GM21619 (cell line): ENCODE data around the gene DOK4.
"Not testable (repeated sequence)": the region's sequence is repeated elsewhere in the genome, so short reads cannot be mapped to it uniquely, and the experiment has no call there.

Experiments
- ATAC-seq: cut with Tn5 transposase; IDR thresholded peaks from one replicate; pipeline ENCODE4 v1.9.1; 2021; ENCODE audit not compliant: unreplicated experiment

The DOK4 gene

GRCh38 chr16:57502048-57502775, 15.9 kb upstream of the DOK4 start:
- no peak for ATAC-seq

DNA sequence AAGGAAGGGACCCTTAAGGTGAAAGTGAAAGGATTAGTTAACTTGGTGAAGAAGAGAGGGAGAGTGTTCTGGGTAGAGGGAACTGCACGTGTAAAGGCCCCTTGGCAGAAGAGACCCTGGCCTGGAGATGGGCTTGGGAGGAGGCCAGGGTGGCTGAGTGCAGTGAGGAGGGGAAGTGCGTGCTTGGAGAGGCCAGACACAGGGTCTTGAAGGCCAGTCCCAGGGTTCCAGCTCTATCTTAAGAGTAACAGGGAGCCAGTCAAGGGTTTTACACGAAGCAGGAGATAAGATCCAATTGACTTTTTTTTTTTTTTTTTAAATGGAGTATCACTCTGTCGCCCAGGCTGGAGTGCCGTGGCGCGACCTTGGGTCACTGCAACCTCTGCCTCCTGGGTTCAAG, 15.2 kb upstream of the DOK4 start:
- no peak for ATAC-seq

GRCh38 chr16:57500578-57501111, 14.4 kb upstream of the DOK4 start:
- no peak for ATAC-seq

DNA sequence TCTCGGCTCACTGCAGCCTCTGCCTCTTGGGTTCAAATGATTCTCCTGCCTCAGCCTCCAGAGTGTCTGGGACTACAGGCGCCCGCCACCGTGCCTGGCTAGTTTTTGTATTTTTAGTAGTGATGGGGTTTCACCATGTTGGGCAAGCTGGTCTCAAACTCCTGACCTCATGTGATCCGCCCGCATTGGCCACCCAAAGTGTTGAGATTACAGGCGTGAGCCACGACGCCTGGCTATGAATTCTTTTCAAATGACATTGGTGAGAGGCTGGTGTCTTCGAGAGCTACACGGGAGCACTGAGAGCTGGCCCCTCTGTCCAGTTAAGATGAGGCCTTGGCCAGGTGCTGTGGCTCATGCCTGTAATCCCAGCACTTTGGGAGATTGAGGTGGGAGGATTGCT, 13.6 kb upstream of the DOK4 start:
- not testable (repeated sequence) for ATAC-seq

DNA sequence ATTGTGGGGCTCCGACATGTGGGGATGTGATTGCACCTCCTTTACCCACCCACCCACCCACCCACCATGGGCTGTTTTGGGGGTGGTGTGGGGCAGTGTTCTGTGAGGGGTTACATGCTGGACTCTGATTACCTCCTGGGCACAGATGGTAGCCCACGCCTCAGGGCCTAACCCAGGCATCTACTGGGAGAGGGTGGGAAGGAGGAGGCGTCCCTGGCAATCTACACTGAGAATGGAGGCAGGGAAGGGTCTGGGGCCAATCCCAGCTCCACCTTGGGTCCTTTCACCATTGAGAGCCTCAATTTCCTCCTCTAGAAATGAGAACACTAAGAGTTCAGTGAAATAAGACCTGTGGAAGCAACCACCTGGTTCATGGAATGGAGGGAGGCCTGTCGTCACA, 11.7 kb upstream of the DOK4 start:
- no peak for ATAC-seq

GRCh38 chr16:57497121-57497520, 10.8 kb upstream of the DOK4 start:
- ATAC-seq: no peak

- ATAC-seq: no peak
Observed at GRCh38 chr16:57493767-57494166, 7.5 kb upstream of the DOK4 start.

GRCh38 chr16:57489229-57489628, 2.9 kb upstream of the DOK4 start:
- ATAC-seq: no peak

DNA sequence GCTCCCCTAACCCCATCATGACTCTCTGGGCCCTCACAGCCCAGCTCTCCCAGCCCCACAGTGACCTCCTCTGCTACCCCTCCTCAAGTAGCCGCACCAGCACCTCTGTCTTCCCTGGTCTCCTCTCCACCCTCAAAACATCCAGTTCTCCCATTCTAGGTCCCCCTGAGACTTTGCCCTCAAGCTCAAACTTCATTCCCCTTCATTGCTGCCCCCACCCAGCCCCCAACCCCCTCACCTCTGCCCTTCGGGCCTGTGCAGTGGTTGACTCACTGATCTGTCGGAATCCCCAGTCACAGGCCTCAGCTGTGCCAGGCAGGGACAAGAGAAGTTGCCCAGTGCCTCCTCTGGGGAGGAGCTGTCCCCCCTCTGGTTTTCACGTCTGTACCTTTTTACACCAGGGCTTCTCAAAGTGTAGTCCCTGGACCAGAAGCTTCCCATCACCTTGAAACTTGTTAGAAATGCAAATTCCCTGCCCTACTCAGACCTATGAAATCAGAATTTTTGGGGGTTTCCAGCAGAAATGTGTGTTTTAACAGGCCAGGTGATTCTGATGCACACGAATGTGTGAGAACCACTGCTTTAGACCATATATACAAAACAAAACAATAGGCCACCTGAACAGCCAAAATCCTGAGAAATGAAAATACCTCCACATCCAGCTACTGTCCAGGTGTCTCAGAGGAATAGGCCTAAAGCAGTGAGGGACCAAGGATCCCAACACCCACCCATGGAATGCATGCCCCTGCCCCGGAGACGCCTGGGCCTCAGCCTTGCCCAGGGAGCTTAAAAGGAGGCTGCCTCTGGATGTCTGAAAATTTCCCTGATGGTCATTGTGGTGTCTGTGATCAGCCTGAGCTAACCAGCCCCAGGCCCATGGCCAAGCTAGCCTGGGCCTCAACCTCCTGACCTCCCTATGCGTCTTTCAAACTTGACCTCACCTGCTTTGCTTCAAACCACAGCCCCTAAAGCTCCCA, 853 bp upstream of the DOK4 start:
- no peak for ATAC-seq

- no peak for ATAC-seq
Observed at GRCh38 chr16:57485091-57485915, 990 bp downstream of the DOK4 start.

- no peak for ATAC-seq
Observed at GRCh38 chr16:57484515-57485005, 1.7 kb downstream of the DOK4 start.

DNA sequence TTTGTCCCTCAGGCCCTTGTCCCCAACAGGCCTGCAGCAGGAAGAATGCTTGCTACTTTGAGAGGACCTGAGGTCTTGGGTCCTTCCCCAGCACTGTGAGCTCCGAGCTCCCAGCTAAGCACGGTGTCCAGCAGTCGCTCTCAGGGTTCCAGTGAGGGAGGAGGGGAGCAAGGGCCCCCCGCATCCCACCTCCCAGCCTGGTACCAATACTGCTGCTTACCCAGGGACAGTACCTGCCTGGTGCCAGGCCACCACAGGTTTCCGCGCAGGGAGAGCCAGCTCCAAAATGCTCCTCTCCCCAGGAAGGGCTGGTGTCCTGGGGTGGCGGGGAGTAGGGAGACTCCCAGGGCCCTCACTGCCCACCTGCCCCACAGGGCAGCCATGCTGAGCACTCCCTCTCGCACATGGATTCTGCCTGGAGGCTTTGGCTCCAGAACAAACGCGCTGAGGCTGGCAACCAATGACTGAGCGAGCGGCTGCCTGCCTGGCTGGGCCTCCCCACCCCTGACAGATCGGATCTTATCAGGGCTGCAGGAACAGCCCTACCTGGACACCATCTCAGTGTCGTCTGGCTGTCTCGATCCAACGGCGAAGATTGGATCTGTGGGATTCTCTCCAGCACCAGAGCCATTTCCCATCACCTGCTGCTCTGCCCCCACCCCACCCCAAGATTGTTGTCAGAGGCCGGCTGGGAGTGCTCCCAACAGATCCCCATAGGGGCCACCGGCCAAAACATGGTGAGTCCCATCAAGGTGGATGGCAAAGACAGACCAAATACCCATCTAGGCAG, 2.4 kb downstream of the DOK4 start:
- no peak for ATAC-seq

DNA sequence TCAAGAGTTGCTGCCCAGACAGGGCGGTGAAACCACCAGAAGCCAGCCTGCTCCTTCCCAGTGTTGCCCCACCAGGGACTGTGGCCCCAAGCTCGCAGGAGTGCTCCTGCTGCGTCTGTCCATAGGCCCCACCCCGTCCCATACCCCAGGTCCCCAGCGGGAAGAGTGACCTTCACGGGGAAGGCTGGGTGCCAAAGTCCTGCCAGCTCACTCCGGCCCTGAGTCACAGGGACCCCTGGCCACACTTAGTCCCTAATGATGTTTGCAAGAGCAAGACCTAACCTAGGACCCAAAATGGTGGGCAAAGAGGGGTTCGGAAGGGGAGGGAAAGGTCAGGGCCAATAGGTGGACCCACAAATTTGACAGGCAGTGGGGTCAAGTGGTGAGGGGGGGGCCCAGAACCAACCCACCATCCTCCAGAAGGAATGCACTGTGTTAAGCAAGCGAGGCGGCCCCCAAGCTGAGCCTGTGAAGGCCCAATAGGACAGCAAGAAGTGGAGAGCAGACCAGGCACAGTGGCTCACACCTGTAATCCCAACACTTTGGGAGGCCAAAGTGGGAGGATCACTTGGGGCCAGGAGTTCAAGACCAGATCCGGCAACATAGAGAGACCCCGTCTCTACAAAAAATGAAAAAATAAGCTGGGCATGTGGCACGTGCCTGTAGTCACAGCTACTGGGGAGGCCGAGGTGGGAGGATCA, 3.3 kb downstream of the DOK4 start:
- no peak for ATAC-seq

DNA sequence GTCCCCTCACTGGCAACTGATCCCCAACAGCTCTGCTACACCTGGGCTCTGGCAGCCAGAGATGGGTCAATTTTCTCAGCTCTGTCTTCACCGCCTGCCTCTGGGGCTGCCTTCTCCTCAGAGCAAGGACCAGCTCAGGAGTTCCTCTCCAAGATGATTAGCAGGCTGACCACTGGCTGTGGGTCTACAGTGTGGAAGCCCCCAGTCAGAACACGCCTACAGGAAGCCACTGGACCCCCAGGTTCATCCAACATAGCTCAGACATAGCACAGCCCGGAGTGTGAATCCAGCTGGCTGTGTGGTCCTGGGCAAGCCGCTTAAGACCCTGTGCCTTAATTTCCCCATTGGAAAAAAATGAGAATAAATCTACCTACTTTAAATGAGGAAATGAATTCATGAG, 4.9 kb downstream of the DOK4 start:
- no peak for ATAC-seq

DNA sequence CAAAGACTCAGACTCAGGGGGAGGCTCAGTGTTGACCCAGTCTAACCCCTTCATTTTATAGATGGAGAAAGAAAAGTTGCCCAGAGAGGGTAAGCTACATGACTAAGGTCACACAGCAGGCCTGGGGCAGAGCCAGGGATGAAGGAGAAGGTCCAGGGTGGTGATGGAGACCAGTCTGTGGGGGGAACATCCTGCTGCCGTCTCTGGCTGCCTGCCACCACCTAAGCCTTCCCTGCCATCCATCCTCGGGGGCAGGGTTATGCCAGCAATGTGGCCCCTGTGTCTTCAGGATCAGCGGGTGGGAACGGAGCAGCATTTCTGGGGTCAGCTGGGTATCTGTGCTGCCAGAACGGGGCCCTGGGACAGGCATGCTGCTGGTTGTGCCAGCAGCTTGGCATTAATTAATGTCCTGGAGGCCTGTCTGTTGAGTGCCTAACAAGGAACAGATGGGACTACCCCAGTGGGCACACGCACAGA, 5.5 kb downstream of the DOK4 start:
- no peak for ATAC-seq

- ATAC-seq: no peak
Observed at GRCh38 chr16:57479976-57480753, 6.1 kb downstream of the DOK4 start.

GRCh38 chr16:57479205-57479975, 6.9 kb downstream of the DOK4 start:
- no peak for ATAC-seq
